ENCODE data around the gene THYN1. TPM values are rescaled to one million over a fixed set of nuclear protein-coding genes. Genes with fewer than 3 reads are reported as not detected.

THYN1 gene
- total RNA-seq = 44.6 TPM
- polyA plus RNA-seq (ENCODE audit: insufficient read depth in 1 of 8, insufficient read length in 8 of 8, low replicate concordance in 1 of 8) = 10 to 100 TPM; 30.0 to 38.7 (median 33.0) TPM
- long read RNA-seq, donor 1, transcript THYN1-204 (8 exons, 893 nt) = major isoform, 5 of 16 reads
- long read RNA-seq, donor 1, partial matches to known transcripts = 6 of 16 reads
- long read RNA-seq, donor 1, other reads (novel, unspliced or antisense) = 0 of 16 reads
- long read RNA-seq, donor 2, partial matches to known transcripts = 0 of 5 reads
- long read RNA-seq, donor 2, other reads (novel, unspliced or antisense) = 0 of 5 reads
- long read RNA-seq, donor 3, transcript THYN1-203 (8 exons, 943 nt) = major isoform, 6 of 14 reads
- long read RNA-seq, donor 3, partial matches to known transcripts = 0 of 14 reads
- long read RNA-seq, donor 3, other reads (novel, unspliced or antisense) = 0 of 14 reads
- long read RNA-seq, donor 4, transcript THYN1-203 (8 exons, 943 nt) = major isoform, 5 of 10 reads
- long read RNA-seq, donor 4, partial matches to known transcripts = 0 of 10 reads
- long read RNA-seq, donor 4, other reads (novel, unspliced or antisense) = 0 of 10 reads
- long read RNA-seq, donor 5, transcript THYN1-204 (8 exons, 893 nt) = major isoform, 15 of 61 reads
- long read RNA-seq, donor 5, transcript THYN1-203 (8 exons, 943 nt) = major isoform, 15 of 61 reads
- long read RNA-seq, donor 5, transcript THYN1-201 (7 exons, 1,299 nt) = minor isoform, 5 of 61 reads
- long read RNA-seq, donor 5, partial matches to known transcripts = 18 of 61 reads
- long read RNA-seq, donor 5, other reads (novel, unspliced or antisense) = 5 of 61 reads
- long read RNA-seq, donor 6, transcript THYN1-204 (8 exons, 893 nt) = minor isoform, 11 of 53 reads
- long read RNA-seq, donor 6, transcript THYN1-201 (7 exons, 1,299 nt) = minor isoform, 8 of 53 reads
- long read RNA-seq, donor 6, transcript THYN1-203 (8 exons, 943 nt) = major isoform, 24 of 53 reads
- long read RNA-seq, donor 6, partial matches to known transcripts = 0 of 53 reads
- long read RNA-seq, donor 6, other reads (novel, unspliced or antisense) = 8 of 53 reads
- long read RNA-seq, donor 7, transcript THYN1-204 (8 exons, 893 nt) = minor isoform, 7 of 23 reads
- long read RNA-seq, donor 7, transcript THYN1-203 (8 exons, 943 nt) = major isoform, 10 of 23 reads
- long read RNA-seq, donor 7, partial matches to known transcripts = 0 of 23 reads
- long read RNA-seq, donor 7, other reads (novel, unspliced or antisense) = 0 of 23 reads
- long read RNA-seq, donor 8, transcript THYN1-203 (8 exons, 943 nt) = major isoform, 11 of 22 reads
- long read RNA-seq, donor 8, transcript THYN1-204 (8 exons, 893 nt) = minor isoform, 7 of 22 reads
- long read RNA-seq, donor 8, partial matches to known transcripts = 0 of 22 reads
- long read RNA-seq, donor 8, other reads (novel, unspliced or antisense) = 0 of 22 reads
- long read RNA-seq, donor 9, partial matches to known transcripts = 0 of 12 reads
- long read RNA-seq, donor 9, other reads (novel, unspliced or antisense) = 0 of 12 reads
- long read RNA-seq, donor 10, transcript THYN1-203 (8 exons, 943 nt) = major isoform, 14 of 37 reads
- long read RNA-seq, donor 10, transcript THYN1-204 (8 exons, 893 nt) = minor isoform, 9 of 37 reads
- long read RNA-seq, donor 10, partial matches to known transcripts = 0 of 37 reads
- long read RNA-seq, donor 10, other reads (novel, unspliced or antisense) = 6 of 37 reads
- long read RNA-seq, donor 11, transcript THYN1-201 (7 exons, 1,299 nt) = minor isoform, 6 of 28 reads
- long read RNA-seq, donor 11, transcript THYN1-203 (8 exons, 943 nt) = major isoform, 18 of 28 reads
- long read RNA-seq, donor 11, partial matches to known transcripts = 0 of 28 reads
- long read RNA-seq, donor 11, other reads (novel, unspliced or antisense) = 0 of 28 reads

- H3K9me3 ChIP-seq (replicated peaks; ENCODE audit: control insufficient read depth, low read depth, low read length) = no peaks in the 10 kb centered on the region
- peak within 1 kb of the TSS; percentile 97 for H3K4me3 ChIP-seq (ENCODE audit: low read length)
- peak; percentile 98 for DNase-seq
- H3K27me3 ChIP-seq (ENCODE audit: control insufficient read depth, insufficient read depth, low read length) = no peaks in the 10 kb centered on the region
- 0% methylated on average over 55 of the region's 70 CpGs for WGBS (ENCODE audit: insufficient coverage)
- H3K4me1 ChIP-seq (ENCODE audit: control insufficient read depth, insufficient read depth, low read length) = peaks cover 13% of the 10 kb centered on the region
- peak within 1 kb of the TSS; percentile 40 for H3K27ac ChIP-seq (ENCODE audit: low read length)
- peaks cover 36% of the 10 kb centered on the region for H3K36me3 ChIP-seq (ENCODE audit: control insufficient read depth, insufficient read depth, low read length)
These were observed at the start of gene THYN1, which contains the start of gene ACAD8 for GRCh38 chr11:134253188-134253993. THYN1 (minus strand) TSS chr11:134253352; CDS start chr11:134252882, 470 bp downstream. ACAD8 (plus strand) TSS chr11:134253568; CDS start chr11:134253601, 33 bp downstream.

GRCh38 chr11:134294664-134295063 is 41.5 kb upstream of the THYN1 start:
- Histone ChIP-seq H3K4me1 (ENCODE audit: control insufficient read depth, insufficient read depth, low read length) (peaks cover 4% of the 10 kb centered on the region), H3K36me3 (ENCODE audit: control insufficient read depth, insufficient read depth, low read length) (no peaks in the 10 kb centered on the region), H3K27ac (ENCODE audit: low read length) (no peak overlapping the region), H3K9me3 (replicated peaks; ENCODE audit: control insufficient read depth, low read depth, low read length) (no peaks in the 10 kb centered on the region), H3K27me3 (ENCODE audit: control insufficient read depth, insufficient read depth, low read length) (peaks cover 4% of the 10 kb centered on the region), H3K4me3 (ENCODE audit: low read length) (no peak overlapping the region)
- 61% methylated on average over 6 of the region's 9 CpGs for WGBS (ENCODE audit: insufficient coverage)
- no peak for DNase-seq

GRCh38 chr11:134293119-134294113 is 40.3 kb upstream of the THYN1 start:
- WGBS (ENCODE audit: insufficient coverage) = 75% methylated on average over 13 of the region's 20 CpGs
- Histone ChIP-seq H3K27ac (ENCODE audit: low read length) (no peak overlapping the region), H3K4me1 (ENCODE audit: control insufficient read depth, insufficient read depth, low read length) (peaks cover 4% of the 10 kb centered on the region), H3K36me3 (ENCODE audit: control insufficient read depth, insufficient read depth, low read length) (no peaks in the 10 kb centered on the region), H3K9me3 (replicated peaks; ENCODE audit: control insufficient read depth, low read depth, low read length) (no peaks in the 10 kb centered on the region), H3K27me3 (ENCODE audit: control insufficient read depth, insufficient read depth, low read length) (peaks cover 3% of the 10 kb centered on the region), H3K4me3 (ENCODE audit: low read length) (no peak overlapping the region)
- DNase-seq = no peak

GRCh38 chr11:134292661-134293060 is 39.5 kb upstream of the THYN1 start:
- no peak for DNase-seq
- Histone ChIP-seq H3K9me3 (replicated peaks; ENCODE audit: control insufficient read depth, low read depth, low read length) (no peaks in the 10 kb centered on the region), H3K36me3 (ENCODE audit: control insufficient read depth, insufficient read depth, low read length) (no peaks in the 10 kb centered on the region), H3K27me3 (ENCODE audit: control insufficient read depth, insufficient read depth, low read length) (peaks cover 3% of the 10 kb centered on the region), H3K27ac (ENCODE audit: low read length) (no peak overlapping the region), H3K4me3 (ENCODE audit: low read length) (no peak overlapping the region), H3K4me1 (ENCODE audit: control insufficient read depth, insufficient read depth, low read length) (peaks cover 4% of the 10 kb centered on the region)
- WGBS (ENCODE audit: insufficient coverage) = 83% methylated on average over 14 of the region's 15 CpGs

GRCh38 chr11:134291196-134291595 is 38.0 kb upstream of the THYN1 start:
- H3K27me3 ChIP-seq (ENCODE audit: control insufficient read depth, insufficient read depth, low read length) = peaks cover 3% of the 10 kb centered on the region
- no peaks in the 10 kb centered on the region for H3K9me3 ChIP-seq (replicated peaks; ENCODE audit: control insufficient read depth, low read depth, low read length)
- no peak overlapping the region for H3K27ac ChIP-seq (ENCODE audit: low read length)
- no peaks in the 10 kb centered on the region for H3K36me3 ChIP-seq (ENCODE audit: control insufficient read depth, insufficient read depth, low read length)
- DNase-seq = no peak
- peaks cover 4% of the 10 kb centered on the region for H3K4me1 ChIP-seq (ENCODE audit: control insufficient read depth, insufficient read depth, low read length)
- WGBS (ENCODE audit: insufficient coverage) = 96% methylated on average over 4 of the region's 6 CpGs
- H3K4me3 ChIP-seq (ENCODE audit: low read length) = no peak overlapping the region

- peaks cover 3% of the 10 kb centered on the region for H3K27me3 ChIP-seq (ENCODE audit: control insufficient read depth, insufficient read depth, low read length)
- 90% methylated on average over 7 of the region's 7 CpGs for WGBS (ENCODE audit: insufficient coverage)
- DNase-seq = no peak
- no peak overlapping the region for H3K4me3 ChIP-seq (ENCODE audit: low read length)
- H3K27ac ChIP-seq (ENCODE audit: low read length) = no peak overlapping the region
- H3K4me1 ChIP-seq (ENCODE audit: control insufficient read depth, insufficient read depth, low read length) = peaks cover 4% of the 10 kb centered on the region
- H3K36me3 ChIP-seq (ENCODE audit: control insufficient read depth, insufficient read depth, low read length) = no peaks in the 10 kb centered on the region
- no peaks in the 10 kb centered on the region for H3K9me3 ChIP-seq (replicated peaks; ENCODE audit: control insufficient read depth, low read depth, low read length)
These were observed 37.5 kb upstream of the THYN1 start for GRCh38 chr11:134290646-134291045.

- WGBS (ENCODE audit: insufficient coverage) = 19% methylated on average over 11 of the region's 12 CpGs
- Histone ChIP-seq H3K36me3 (ENCODE audit: control insufficient read depth, insufficient read depth, low read length) (no peaks in the 10 kb centered on the region), H3K4me1 (ENCODE audit: control insufficient read depth, insufficient read depth, low read length) (peaks cover 4% of the 10 kb centered on the region), H3K27ac (ENCODE audit: low read length) (no peak overlapping the region), H3K4me3 (ENCODE audit: low read length) (no peak overlapping the region), H3K27me3 (ENCODE audit: control insufficient read depth, insufficient read depth, low read length) (peaks cover 3% of the 10 kb centered on the region), H3K9me3 (replicated peaks; ENCODE audit: control insufficient read depth, low read depth, low read length) (no peaks in the 10 kb centered on the region)
- DNase-seq = peak; percentile 44
These were observed 36.6 kb upstream of the THYN1 start for GRCh38 chr11:134289789-134290188.

- peaks cover 4% of the 10 kb centered on the region for H3K4me1 ChIP-seq (ENCODE audit: control insufficient read depth, insufficient read depth, low read length)
- no peak overlapping the region for H3K27ac ChIP-seq (ENCODE audit: low read length)
- peaks cover 3% of the 10 kb centered on the region for H3K27me3 ChIP-seq (ENCODE audit: control insufficient read depth, insufficient read depth, low read length)
- WGBS (ENCODE audit: insufficient coverage) = 20% methylated on average over 1 of the region's 4 CpGs
- H3K9me3 ChIP-seq (replicated peaks; ENCODE audit: control insufficient read depth, low read depth, low read length) = no peaks in the 10 kb centered on the region
- DNase-seq = no peak
- no peaks in the 10 kb centered on the region for H3K36me3 ChIP-seq (ENCODE audit: control insufficient read depth, insufficient read depth, low read length)
- no peak overlapping the region for H3K4me3 ChIP-seq (ENCODE audit: low read length)
These were observed 36.0 kb upstream of the THYN1 start for GRCh38 chr11:134289167-134289566.

Measured in muscle of leg (tissue), 16 donors.